GM19455 (cell line): Measurements from ENCODE around the gene C5AR1.
"Not testable (repeated sequence)": the region's sequence is repeated elsewhere in the genome, so short reads cannot be mapped to it uniquely, and the experiment has no call there.

Source experiments
- ATAC-seq: cut with Tn5 transposase; IDR thresholded peaks from one replicate; pipeline ENCODE4 v1.9.1; 2021; ENCODE audit not compliant: unreplicated experiment

The C5AR1 gene

GRCh38 chr19:47283405-47284059, 26.1 kb upstream of the C5AR1 start:
- no peak for ATAC-seq

GRCh38 chr19:47284324-47284899, 25.2 kb upstream of the C5AR1 start:
- no peak for ATAC-seq

- ATAC-seq = no peak
Measured at GRCh38 chr19:47296036-47296435, 13.6 kb upstream of the C5AR1 start.

- not testable (repeated sequence) for ATAC-seq
Measured at GRCh38 chr19:47300867-47301266, 8.8 kb upstream of the C5AR1 start.

GRCh38 chr19:47302249-47302648, 7.4 kb upstream of the C5AR1 start:
- ATAC-seq = no peak

GRCh38 chr19:47303966-47304365, 5.7 kb upstream of the C5AR1 start:
- no peak for ATAC-seq

- ATAC-seq = no peak
Measured at GRCh38 chr19:47305309-47305751, 4.3 kb upstream of the C5AR1 start.

GRCh38 chr19:47306303-47306702, 3.4 kb upstream of the C5AR1 start:
- ATAC-seq = no peak

GRCh38 chr19:47309038-47309437, 623 bp upstream of the C5AR1 start:
- ATAC-seq = no peak

GRCh38 chr19:47310323-47310722, 662 bp downstream of the C5AR1 start:
- no peak for ATAC-seq

- no peak for ATAC-seq
Measured at GRCh38 chr19:47310819-47311218, 1.2 kb downstream of the C5AR1 start.

GRCh38 chr19:47312366-47313006, 2.8 kb downstream of the C5AR1 start:
- no peak for ATAC-seq

- no peak for ATAC-seq
Measured at GRCh38 chr19:47313754-47314295, 4.2 kb downstream of the C5AR1 start.

GRCh38 chr19:47315125-47315821, 5.6 kb downstream of the C5AR1 start:
- ATAC-seq = no peak

GRCh38 chr19:47316513-47316912, 6.9 kb downstream of the C5AR1 start:
- ATAC-seq = no peak

GRCh38 chr19:47319923-47320871, 10.5 kb downstream of the C5AR1 start:
- no peak for ATAC-seq

- ATAC-seq = no peak
Measured at GRCh38 chr19:47321630-47322029, 12.0 kb downstream of the C5AR1 start.

- ATAC-seq = no peak
Measured at GRCh38 chr19:47322058-47322457, 12.4 kb downstream of the C5AR1 start.

GRCh38 chr19:47323409-47323808, 13.7 kb downstream of the C5AR1 start:
- ATAC-seq = no peak

- no peak for ATAC-seq
Measured at GRCh38 chr19:47323872-47324271, 14.2 kb downstream of the C5AR1 start.
